HG02623 (cell line): ENCODE data around the gene CDH26.

ENCODE experiments used
- ATAC-seq: cut with Tn5 transposase; IDR thresholded peaks from one replicate; pipeline ENCODE4 v1.9.1; 2021; ENCODE audit warnings: moderate library complexity; ENCODE audit not compliant: unreplicated experiment

CDH26 gene

GRCh38 chr20:59977086-59977485 lies 18.9 kb downstream of the CDH26 start:
- no peak for ATAC-seq

GRCh38 chr20:59983076-59983475 lies 24.9 kb downstream of the CDH26 start:
- ATAC-seq, result no peak

- no peak for ATAC-seq
These were observed 26.3 kb downstream of the CDH26 start for GRCh38 chr20:59984541-59984940.

GRCh38 chr20:59985164-59985563 lies 26.9 kb downstream of the CDH26 start:
- no peak for ATAC-seq

- ATAC-seq, result no peak
These were observed 27.6 kb downstream of the CDH26 start for GRCh38 chr20:59985864-59986263.

GRCh38 chr20:59987135-59987534 lies 28.9 kb downstream of the CDH26 start:
- ATAC-seq, result no peak

GRCh38 chr20:59988141-59988540 lies 29.9 kb downstream of the CDH26 start:
- ATAC-seq, result no peak

- no peak for ATAC-seq
These were observed 34.4 kb downstream of the CDH26 start for GRCh38 chr20:59992526-59993084.

- no peak for ATAC-seq
These were observed 35.7 kb downstream of the CDH26 start for GRCh38 chr20:59993736-59994430.

- ATAC-seq, result no peak
These were observed 36.5 kb downstream of the CDH26 start for GRCh38 chr20:59994697-59995122.

GRCh38 chr20:59996108-59996507 lies 37.9 kb downstream of the CDH26 start:
- ATAC-seq, result no peak

GRCh38 chr20:59997896-59998295 lies 39.7 kb downstream of the CDH26 start:
- no peak for ATAC-seq

- no peak for ATAC-seq
These were observed 41.3 kb downstream of the CDH26 start for GRCh38 chr20:59999502-59999901.

GRCh38 chr20:60000271-60001042 lies 42.2 kb downstream of the CDH26 start:
- no peak for ATAC-seq

GRCh38 chr20:60001108-60001507 lies 42.9 kb downstream of the CDH26 start:
- no peak for ATAC-seq

- no peak for ATAC-seq
These were observed 45.6 kb downstream of the CDH26 start for GRCh38 chr20:60003776-60004175.

GRCh38 chr20:60006261-60006660 lies 48.0 kb downstream of the CDH26 start:
- no peak for ATAC-seq

GRCh38 chr20:60007464-60007863 lies 49.2 kb downstream of the CDH26 start:
- no peak for ATAC-seq

- no peak for ATAC-seq
These were observed 50.0 kb downstream of the CDH26 start for GRCh38 chr20:60008130-60008808.

GRCh38 chr20:60009318-60009717 lies 51.1 kb downstream of the CDH26 start:
- no peak for ATAC-seq

GRCh38 chr20:60009826-60010616 lies 51.8 kb downstream of the CDH26 start:
- ATAC-seq, result no peak
